Osteoblast (primary cell): Measurements from ENCODE around the gene TEX52. TPM values are rescaled to one million over a fixed set of nuclear protein-coding genes. Genes with fewer than 3 reads are reported as not detected.

Source experiments
- DNase-seq: peaks from one replicate; pipeline ENCODE4 v3.0.0; 2011; ENCODE audit warnings: low spot score, mixed read lengths; ENCODE audit not compliant: insufficient read length; ENCODE audit errors: missing footprints
- H2AFZ ChIP-seq: 2 replicates; pipeline ENCODE4 v1.6.0; 2011; ENCODE audit warnings: mild to moderate bottlenecking, low read length
- H3K27ac ChIP-seq: 2 replicates; pipeline ENCODE4 v1.5.1; 2011; ENCODE audit warnings: mild to moderate bottlenecking, low read depth, low read length, moderate library complexity
- H3K27me3 ChIP-seq: 2 replicates; pipeline ENCODE4 v1.6.0; 2012; ENCODE audit warnings: mild to moderate bottlenecking, control low read depth, inconsistent platforms, low read length, moderate library complexity; ENCODE audit not compliant: insufficient read depth
- H3K36me3 ChIP-seq: 2 replicates; pipeline ENCODE4 v1.5.1; 2011; ENCODE audit warnings: mild to moderate bottlenecking, low read length, control low read depth, moderate library complexity; ENCODE audit not compliant: insufficient read depth
- H3K4me1 ChIP-seq: 2 replicates; pipeline ENCODE4 v1.5.1; 2011; ENCODE audit warnings: mild to moderate bottlenecking, low read length, control low read depth, moderate library complexity; ENCODE audit not compliant: insufficient read depth
- H3K4me2 ChIP-seq: 2 replicates; pipeline ENCODE4 v1.6.0; 2011; ENCODE audit warnings: mild to moderate bottlenecking, low read length; ENCODE audit not compliant: insufficient read depth
- H3K4me3 ChIP-seq: fragments of 200-600 bp; sonication (generic); 3 replicates; pipeline ENCODE4 v1.5.1; 2012; ENCODE audit warnings: mild to moderate bottlenecking, low read length, inconsistent platforms; ENCODE audit not compliant: insufficient read depth
- H3K79me2 ChIP-seq: 2 replicates; pipeline ENCODE4 v1.6.0; 2012; ENCODE audit warnings: mild to moderate bottlenecking, low read length, control low read depth, inconsistent platforms; ENCODE audit not compliant: insufficient read depth
- H3K9me3 ChIP-seq: 2 replicates; pipeline ENCODE4 v1.5.1; 2011; ENCODE audit warnings: low read depth, low read length, control low read depth
- H4K20me1 ChIP-seq: 2 replicates; pipeline ENCODE4 v1.6.0; 2012; ENCODE audit warnings: mild to moderate bottlenecking, low read length, control low read depth; ENCODE audit not compliant: insufficient read depth
- CTCF ChIP-seq: IDR thresholded peaks from 2 replicates; pipeline ENCODE4 v1.5.1; 2011; ENCODE audit warnings: mild to moderate bottlenecking, low read depth, low read length, moderate library complexity; ENCODE audit errors: extremely low read depth
- total RNA-seq: library from RNA; depleted of rRNA; stranded (reverse); fragments of >200 nt; gene quantifications from 2 replicates; pipeline ENCODE4 v1.2.3, GENCODE V29; 2012

The TEX52 gene
- total RNA-seq, 1 donor = not detected

- Histone ChIP-seq H3K36me3 (peaks cover 71% of the 10 kb centered on the region), H3K4me2 (no peak overlapping the region), H2AFZ (no peak overlapping the region), H3K27ac (no peak overlapping the region), H3K4me1 (peaks cover 30% of the 10 kb centered on the region), H3K79me2 (peaks cover 21% of the 10 kb centered on the region), H4K20me1 (peaks cover 17% of the 10 kb centered on the region), H3K27me3 (no peaks in the 10 kb centered on the region), H3K4me3 (no peak overlapping the region), H3K9me3 (no peaks in the 10 kb centered on the region)
- DNase-seq = no peak
- no peak for TF ChIP-seq CTCF
Measured at GRCh38 chr12:2801044-2801783, 55.6 kb downstream of the TEX52 start.

GRCh38 chr12:2800046-2800570 lies 56.7 kb downstream of the TEX52 start:
- Histone ChIP-seq H3K4me3 (no peak overlapping the region), H3K4me2 (no peak overlapping the region), H3K79me2 (peaks cover 26% of the 10 kb centered on the region), H4K20me1 (peaks cover 15% of the 10 kb centered on the region), H2AFZ (no peak overlapping the region), H3K36me3 (peaks cover 65% of the 10 kb centered on the region), H3K9me3 (no peaks in the 10 kb centered on the region), H3K27me3 (no peaks in the 10 kb centered on the region), H3K4me1 (peaks cover 27% of the 10 kb centered on the region), H3K27ac (no peak overlapping the region)
- no peak for DNase-seq
- TF ChIP-seq CTCF = no peak

Other genes with a start within 250 kb of the TEX52 start
- 14.4 and 17.4 TPM in 2 replicates for gene FKBP4, start 62.1 kb downstream of the TEX52 start, total RNA-seq
- gene ITFG2, start 44.4 kb downstream of the TEX52 start, total RNA-seq = 20.6 TPM in 2 replicates
- 0.59 TPM in 1 of 2 replicates, not detected in the other for gene NRIP2, start 22.0 kb downstream of the TEX52 start, total RNA-seq
- 3.3 and 4.7 TPM in 2 replicates for gene FOXM1, start 20.1 kb upstream of the TEX52 start, total RNA-seq
- gene RHNO1, start 20.2 kb upstream of the TEX52 start, total RNA-seq = 27.1 and 28.6 TPM in 2 replicates
- gene TULP3, start 33.9 kb upstream of the TEX52 start, total RNA-seq = 39.8 and 43.4 TPM in 2 replicates
- gene TEAD4, start 102.4 kb upstream of the TEX52 start, total RNA-seq = 15.2 and 16.2 TPM in 2 replicates
- gene TSPAN9, start 220.3 kb upstream of the TEX52 start, total RNA-seq = 12.1 and 13.0 TPM in 2 replicates